ENCODE measurements around the gene LARGE2.

- TF ChIP-seq MAX (CRISPR knock-in tag; IDR thresholded peaks at IDR 0.05) (no peak), ZBTB43 (CRISPR knock-in tag; IDR thresholded peaks at IDR 0.05) (no peak), CTCF (IDR thresholded peaks at IDR 0.05) (no peak), MXD4 (CRISPR knock-in tag; IDR thresholded peaks at IDR 0.05; ENCODE audit: borderline replicate concordance) (no peak), HMGA2 (CRISPR knock-in tag; IDR thresholded peaks at IDR 0.05) (no peak)
Observed at GRCh38 chr11:45942381-45942780, 19.9 kb downstream of the LARGE2 start.

Measured in WTC11 (cell line).